ENCODE data around the gene S100A7. TPM values are rescaled to one million over a fixed set of nuclear protein-coding genes. Genes with fewer than 3 reads are reported as not detected.

The S100A7 gene
- total and polyA plus RNA-seq, 8 donors = not detected

DNA sequence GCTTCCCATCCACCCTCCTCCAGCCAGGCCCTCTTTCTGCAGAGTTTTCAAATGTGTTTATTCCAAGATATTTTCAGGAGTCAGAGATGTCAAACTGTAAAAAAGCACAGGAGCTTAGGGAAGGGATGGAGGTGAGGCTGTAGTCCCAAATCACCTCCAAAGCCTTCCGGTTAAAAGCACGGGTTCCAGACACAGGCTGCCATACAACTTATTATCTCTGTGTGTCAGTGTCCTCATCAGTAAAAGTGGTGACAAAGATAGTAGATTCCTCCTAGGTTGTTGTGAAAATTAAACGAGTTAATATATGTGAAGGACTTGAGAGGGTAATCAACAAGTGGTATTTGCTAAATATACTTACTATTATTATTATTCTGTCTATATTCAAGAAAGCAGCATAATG lies 29.0 kb downstream of the S100A7 start:
- DNase-seq = no peak
- no peaks in the 10 kb centered on the region for H3K9me3 ChIP-seq
- H3K4me3 ChIP-seq = no peak overlapping the region
- H3K27ac ChIP-seq = no peak overlapping the region
- no peak for TF ChIP-seq CTCF (IDR thresholded peaks at IDR 0.05)
- no peaks in the 10 kb centered on the region for H3K4me1 ChIP-seq
- no peak for ATAC-seq
- peaks cover 0 to 18% of the 10 kb centered on the region in 2 donors for H3K27me3 ChIP-seq
- intact Hi-C loops (cut with DNase I) = no loop called here
- no peaks in the 10 kb centered on the region for H3K36me3 ChIP-seq

- Histone ChIP-seq H3K9me3 (no peaks in the 10 kb centered on the region), H3K36me3 (no peaks in the 10 kb centered on the region), H3K4me3 (no peak overlapping the region), H3K27me3 (peaks cover 0 to 22% of the 10 kb centered on the region in 2 donors), H3K4me1 (no peaks in the 10 kb centered on the region), H3K27ac (no peak overlapping the region)
- intact Hi-C loops (cut with DNase I) = no loop called here
- DNase-seq = no peak
- TF ChIP-seq CTCF (IDR thresholded peaks at IDR 0.05) = no peak
- ATAC-seq = no peak
These were observed 29.4 kb downstream of the S100A7 start for GRCh38 chr1:153431002-153431401.

- no peaks in the 10 kb centered on the region for H3K4me1 ChIP-seq
- DNase-seq (no peak), ATAC-seq (no peak)
- intact Hi-C loops (cut with DNase I) = no loop called here
- no peaks in the 10 kb centered on the region for H3K36me3 ChIP-seq
- H3K27me3 ChIP-seq = peaks cover 0 to 27% of the 10 kb centered on the region in 2 donors
- no peaks in the 10 kb centered on the region for H3K9me3 ChIP-seq
- TF ChIP-seq CTCF (IDR thresholded peaks at IDR 0.05) = no peak
- no peak overlapping the region for H3K4me3 ChIP-seq
- H3K27ac ChIP-seq = no peak overlapping the region
These were observed 29.9 kb downstream of the S100A7 start for GRCh38 chr1:153430561-153430960.

- Histone ChIP-seq H3K27me3 (peaks cover 0 to 31% of the 10 kb centered on the region in 2 donors), H3K9me3 (no peaks in the 10 kb centered on the region), H3K36me3 (no peaks in the 10 kb centered on the region), H3K4me3 (no peak overlapping the region), H3K4me1 (no peaks in the 10 kb centered on the region), H3K27ac (no peak overlapping the region)
- intact Hi-C loops (cut with DNase I) = no loop called here
- ATAC-seq (no peak), DNase-seq (no peak)
- no peak for TF ChIP-seq CTCF (IDR thresholded peaks at IDR 0.05)
These were observed 30.3 kb downstream of the S100A7 start for GRCh38 chr1:153430166-153430553.

- Histone ChIP-seq H3K27me3 (peaks cover 0 to 36% of the 10 kb centered on the region in 2 donors), H3K36me3 (no peaks in the 10 kb centered on the region), H3K27ac (no peak overlapping the region), H3K4me3 (no peak overlapping the region), H3K9me3 (no peaks in the 10 kb centered on the region), H3K4me1 (no peaks in the 10 kb centered on the region)
- intact Hi-C loops (cut with DNase I) = no loop called here
- ATAC-seq = no peak
- no peak for TF ChIP-seq CTCF (IDR thresholded peaks at IDR 0.05)
- DNase-seq = no peak
These were observed 30.9 kb downstream of the S100A7 start for GRCh38 chr1:153429266-153430165.
